T-helper 1 cell treated with Interleukin-12 subunit alpha and Interleukin-12 subunit beta and Interleukin-4 antibody, amounts not matched to agents 30 μg/mL and 1 μg/mL, for 36 hours (primary cell): ENCODE data around the gene STAT4.

Experiments
- H3K27ac Mint-ChIP-seq: one replicate; pipeline ENCODE4 v1.8.0; 2021; ENCODE audit warnings: mild to moderate bottlenecking, mixed read lengths
- H3K27me3 Mint-ChIP-seq: one replicate; pipeline ENCODE4 v1.8.0; 2021; ENCODE audit warnings: low read depth, mixed read lengths
- H3K36me3 Mint-ChIP-seq: one replicate; pipeline ENCODE4 v1.8.0; 2021; ENCODE audit warnings: low read depth, mixed read lengths
- H3K4me1 Mint-ChIP-seq: one replicate; pipeline ENCODE4 v1.8.0; 2021; ENCODE audit warnings: low read depth, mixed read lengths
- H3K4me3 Mint-ChIP-seq: one replicate; pipeline ENCODE4 v1.8.0; 2021; ENCODE audit warnings: mild to moderate bottlenecking, moderate library complexity, mixed read lengths
- H3K9me3 Mint-ChIP-seq: one replicate; pipeline ENCODE4 v1.8.0; 2021; ENCODE audit warnings: mixed read lengths

The STAT4 gene

DNA sequence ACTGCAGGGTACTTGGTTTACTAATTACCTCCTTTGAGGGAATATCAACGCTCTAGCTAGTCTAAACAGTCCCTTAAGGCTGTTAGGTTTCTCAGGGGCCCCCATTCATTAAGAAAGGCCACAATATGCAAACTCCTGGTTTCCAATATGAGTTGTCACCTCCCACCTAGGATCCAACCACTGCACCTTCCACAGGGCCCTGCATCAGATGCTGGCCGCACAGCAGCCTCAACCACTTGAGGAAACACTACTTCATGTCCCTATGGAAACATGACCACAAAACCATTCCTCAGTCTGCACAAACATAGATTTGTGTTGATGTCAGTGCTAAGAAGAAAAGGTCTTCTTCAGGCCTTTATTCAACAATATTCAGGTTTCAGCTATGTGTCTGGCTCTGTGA lies 40.9 kb downstream of the STAT4 start:
- Mint-ChIP-seq H3K9me3 (no peaks in the 10 kb centered on the region), H3K4me1 (peaks cover 38% of the 10 kb centered on the region), H3K4me3 (no peak overlapping the region), H3K27me3 (no peaks in the 10 kb centered on the region), H3K27ac (no peak overlapping the region), H3K36me3 (peaks cover 35% of the 10 kb centered on the region)

DNA sequence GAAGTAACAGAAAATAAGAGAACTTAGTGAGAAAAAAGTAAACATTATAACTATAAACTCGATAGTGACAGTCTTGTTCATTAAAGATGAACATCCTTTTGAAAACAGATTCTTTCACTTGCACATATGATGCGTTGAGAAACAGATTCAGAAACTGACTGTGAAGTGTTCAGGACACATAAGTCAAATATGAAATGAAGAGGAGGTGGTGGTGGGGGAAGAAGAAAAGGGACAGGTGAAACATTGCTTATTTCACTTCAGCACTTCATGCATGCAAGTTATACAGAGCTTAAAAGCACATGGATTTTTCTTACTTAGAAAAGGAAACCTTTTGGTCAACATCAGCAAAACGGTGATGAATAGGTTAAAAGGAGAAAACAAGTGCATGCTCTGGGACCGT lies 42.5 kb downstream of the STAT4 start:
- Mint-ChIP-seq H3K4me3 (no peak overlapping the region), H3K27ac (no peak overlapping the region), H3K36me3 (peaks cover 31% of the 10 kb centered on the region), H3K4me1 (peaks cover 28% of the 10 kb centered on the region), H3K27me3 (no peaks in the 10 kb centered on the region), H3K9me3 (no peaks in the 10 kb centered on the region)

DNA sequence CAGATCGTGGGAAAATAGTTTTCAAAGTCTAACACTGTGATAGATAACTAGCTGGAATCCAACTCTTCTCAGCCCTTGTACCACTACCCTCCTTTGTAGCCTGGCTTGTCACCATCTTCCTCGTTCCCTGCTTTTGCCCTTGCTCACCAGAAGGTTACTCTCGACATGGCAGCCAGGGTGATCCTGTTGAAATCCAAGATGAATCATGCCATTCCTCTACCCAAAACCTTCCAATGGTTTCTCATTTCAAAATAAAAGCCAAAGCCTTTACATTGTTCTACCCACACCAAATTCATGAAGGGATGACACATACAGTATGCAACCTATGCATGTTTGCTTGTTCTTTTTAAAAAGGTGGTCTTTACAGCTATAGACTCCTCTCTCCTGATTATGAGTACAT lies 45.7 kb downstream of the STAT4 start:
- Mint-ChIP-seq H3K36me3 (peaks cover 36% of the 10 kb centered on the region), H3K27ac (no peak overlapping the region), H3K27me3 (no peaks in the 10 kb centered on the region), H3K9me3 (no peaks in the 10 kb centered on the region), H3K4me1 (peaks cover 23% of the 10 kb centered on the region), H3K4me3 (no peak overlapping the region)

DNA sequence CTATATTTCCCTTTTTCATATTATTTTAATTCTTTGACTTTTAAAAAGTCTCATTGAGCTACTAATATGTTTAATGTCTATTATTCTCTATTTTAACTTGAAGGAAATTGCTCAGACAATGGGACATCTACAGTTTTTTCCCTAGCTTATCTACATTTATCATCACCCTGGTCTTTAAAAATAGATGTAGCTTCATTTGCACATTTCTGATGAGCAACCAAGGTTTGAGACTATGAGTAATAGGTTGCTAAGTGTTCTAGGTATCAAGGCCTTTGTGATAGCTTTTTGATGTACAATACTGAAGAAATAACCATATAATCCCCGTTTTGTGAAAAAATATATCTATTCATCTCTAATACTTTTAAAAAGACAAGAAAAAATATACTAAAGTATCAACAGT lies 47.0 kb downstream of the STAT4 start:
- Mint-ChIP-seq H3K27me3 (no peaks in the 10 kb centered on the region), H3K27ac (no peak overlapping the region), H3K4me1 (peaks cover 15% of the 10 kb centered on the region), H3K9me3 (no peaks in the 10 kb centered on the region), H3K4me3 (no peak overlapping the region), H3K36me3 (peaks cover 37% of the 10 kb centered on the region)

DNA sequence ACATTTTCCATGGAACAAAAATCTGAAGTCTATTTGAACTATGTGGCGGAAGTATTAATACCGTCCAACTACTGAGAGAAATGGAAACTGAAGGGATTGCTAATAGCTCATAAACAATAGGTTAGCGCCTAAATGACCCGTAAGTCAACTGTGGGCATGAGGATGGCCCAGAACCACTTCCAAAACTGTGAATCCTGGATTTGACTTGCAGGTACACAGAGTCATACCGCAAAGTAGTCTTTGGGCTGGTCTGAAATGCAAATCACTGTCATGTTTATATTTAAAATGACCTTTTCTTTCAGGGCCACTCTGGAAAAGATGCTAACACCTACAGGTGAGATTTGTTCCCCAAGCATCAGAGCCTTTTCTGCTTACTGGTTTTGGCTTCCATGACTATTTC lies 50.6 kb downstream of the STAT4 start:
- Mint-ChIP-seq H3K27me3 (no peaks in the 10 kb centered on the region), H3K36me3 (peaks cover 45% of the 10 kb centered on the region)

DNA sequence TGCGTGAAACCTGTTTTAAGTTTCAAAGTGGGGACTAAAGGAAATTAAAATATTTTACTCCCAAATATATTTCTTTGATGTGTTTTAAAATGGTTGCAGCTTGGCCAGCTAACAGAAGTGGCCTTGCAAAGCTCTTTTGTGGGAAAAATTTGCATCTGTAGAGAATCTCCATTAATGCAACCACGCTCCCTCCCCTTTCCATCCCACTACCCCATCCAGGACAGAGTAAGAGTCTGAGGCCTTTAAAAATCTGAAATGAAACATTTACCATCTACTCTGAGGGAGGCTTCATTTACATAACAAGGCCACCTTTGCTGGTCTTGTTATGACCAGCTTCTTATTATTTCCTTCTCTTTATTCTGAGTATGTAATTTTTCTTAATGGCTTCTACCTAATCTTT lies 63.5 kb downstream of the STAT4 start:
- H3K27me3 Mint-ChIP-seq = no peaks in the 10 kb centered on the region
- H3K4me1 Mint-ChIP-seq = peaks cover 22% of the 10 kb centered on the region
- peaks cover 24% of the 10 kb centered on the region for H3K9me3 Mint-ChIP-seq
- no peak overlapping the region for H3K27ac Mint-ChIP-seq
- H3K4me3 Mint-ChIP-seq = no peak overlapping the region
- peaks cover 43% of the 10 kb centered on the region for H3K36me3 Mint-ChIP-seq

More for the DNA sequence above, 50.6 kb downstream of the STAT4 start:
- Mint-ChIP-seq H3K9me3 (peaks cover 17% of the 10 kb centered on the region), H3K27ac (no peak overlapping the region), H3K4me1 (peaks cover 21% of the 10 kb centered on the region), H3K4me3 (no peak overlapping the region)

DNA sequence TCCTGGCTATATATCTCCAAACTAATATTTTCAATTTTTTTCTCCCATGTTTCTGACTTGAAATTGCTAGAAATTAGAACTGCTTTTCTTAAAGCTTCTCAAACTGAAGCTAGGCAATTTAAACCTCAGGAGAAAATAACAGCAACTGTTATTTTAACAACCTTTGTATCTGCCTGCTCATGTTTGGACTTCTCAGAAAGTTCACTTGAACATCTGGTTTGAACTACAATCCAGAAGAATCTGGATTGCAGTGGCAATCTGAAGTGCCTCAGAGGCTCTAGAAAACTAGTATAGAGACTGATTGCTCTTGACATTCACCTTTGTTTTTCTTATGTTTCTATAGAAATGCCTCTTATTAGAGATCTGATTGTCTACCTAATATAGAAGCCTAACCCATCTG lies 64.1 kb downstream of the STAT4 start:
- Mint-ChIP-seq H3K9me3 (peaks cover 30% of the 10 kb centered on the region), H3K27me3 (no peaks in the 10 kb centered on the region), H3K27ac (no peak overlapping the region), H3K4me1 (peaks cover 22% of the 10 kb centered on the region), H3K36me3 (peaks cover 49% of the 10 kb centered on the region), H3K4me3 (no peak overlapping the region)

DNA sequence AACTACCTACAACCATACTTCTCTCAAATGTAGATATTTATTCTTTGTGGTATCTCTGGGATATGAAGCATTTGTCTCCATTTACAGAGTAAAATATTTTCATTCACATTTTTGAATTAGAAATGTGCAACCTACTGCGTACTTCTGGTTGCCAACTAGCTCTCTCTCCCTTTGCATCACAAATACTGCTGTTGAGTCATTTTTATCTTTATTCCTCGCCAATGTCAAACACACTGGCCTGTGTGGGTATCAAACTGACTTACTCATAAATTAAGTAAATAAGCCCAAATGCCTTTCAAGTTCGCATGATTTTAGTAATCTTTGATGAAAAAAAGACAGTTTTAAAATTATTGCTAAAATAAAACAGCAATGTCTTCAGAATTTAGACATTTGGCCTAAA lies 67.3 kb downstream of the STAT4 start:
- no peak overlapping the region for H3K27ac Mint-ChIP-seq
- peaks cover 20% of the 10 kb centered on the region for H3K4me1 Mint-ChIP-seq
- peaks cover 59% of the 10 kb centered on the region for H3K36me3 Mint-ChIP-seq
- H3K9me3 Mint-ChIP-seq = peaks cover 39% of the 10 kb centered on the region
- no peaks in the 10 kb centered on the region for H3K27me3 Mint-ChIP-seq
- H3K4me3 Mint-ChIP-seq = no peak overlapping the region

DNA sequence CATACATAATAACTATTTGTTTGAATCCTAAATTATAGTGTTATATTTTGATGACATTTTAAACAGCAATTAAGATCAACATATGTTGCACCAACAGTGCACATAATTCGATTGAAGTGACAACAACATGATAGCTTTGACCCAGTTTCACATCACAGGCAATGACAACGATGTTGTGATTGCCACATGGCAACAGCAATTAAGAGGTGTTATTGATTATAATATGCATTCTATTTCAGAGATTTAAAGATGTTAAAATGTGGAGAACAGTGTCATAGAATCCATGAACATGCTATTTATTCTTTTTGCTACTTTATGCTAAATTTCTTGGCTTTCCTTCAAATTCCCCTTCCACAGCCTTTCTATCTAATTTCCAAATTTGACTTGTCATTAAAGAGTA lies 68.5 kb downstream of the STAT4 start:
- Mint-ChIP-seq H3K4me1 (peaks cover 17% of the 10 kb centered on the region), H3K27ac (no peak overlapping the region), H3K4me3 (no peak overlapping the region), H3K36me3 (peaks cover 53% of the 10 kb centered on the region), H3K9me3 (peaks cover 33% of the 10 kb centered on the region), H3K27me3 (no peaks in the 10 kb centered on the region)

DNA sequence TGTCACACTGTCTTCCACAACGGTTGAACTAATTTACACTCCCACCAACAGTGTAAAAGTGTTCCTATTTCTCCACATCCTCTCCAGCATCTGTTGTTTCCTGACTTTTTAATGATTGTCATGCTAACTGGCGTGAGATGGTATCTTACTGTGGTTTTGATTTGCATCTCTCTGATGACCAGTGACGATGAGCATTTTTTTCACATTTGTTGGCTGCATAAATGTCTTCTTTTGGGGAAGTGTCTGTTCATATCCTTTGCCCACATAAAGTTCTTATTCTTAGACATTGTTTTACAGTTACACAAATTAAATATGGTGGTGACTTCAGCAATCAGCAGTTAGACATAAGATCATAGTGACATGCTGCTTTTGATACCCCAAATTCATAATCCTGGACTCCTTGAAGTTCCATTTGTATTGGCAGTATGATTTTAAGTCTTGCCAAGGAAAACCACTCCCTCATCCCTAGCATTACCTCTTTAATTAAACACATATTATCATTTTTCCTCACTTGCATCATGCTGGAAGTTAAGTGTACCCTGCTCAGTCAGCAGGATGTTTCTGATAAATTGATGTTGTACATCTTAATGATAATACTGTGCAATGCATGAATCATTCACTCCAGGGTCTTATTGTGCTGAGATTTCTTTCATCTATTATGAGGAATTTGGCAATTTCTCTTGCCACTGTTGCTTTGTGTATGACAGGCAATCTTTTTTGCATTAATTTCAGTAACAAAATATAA lies 69.2 kb downstream of the STAT4 start:
- Mint-ChIP-seq H3K4me1 (peaks cover 19% of the 10 kb centered on the region), H3K36me3 (peaks cover 48% of the 10 kb centered on the region), H3K27ac (peak overlapping the region; percentile 7), H3K4me3 (no peak overlapping the region), H3K9me3 (peaks cover 27% of the 10 kb centered on the region), H3K27me3 (no peaks in the 10 kb centered on the region)

DNA sequence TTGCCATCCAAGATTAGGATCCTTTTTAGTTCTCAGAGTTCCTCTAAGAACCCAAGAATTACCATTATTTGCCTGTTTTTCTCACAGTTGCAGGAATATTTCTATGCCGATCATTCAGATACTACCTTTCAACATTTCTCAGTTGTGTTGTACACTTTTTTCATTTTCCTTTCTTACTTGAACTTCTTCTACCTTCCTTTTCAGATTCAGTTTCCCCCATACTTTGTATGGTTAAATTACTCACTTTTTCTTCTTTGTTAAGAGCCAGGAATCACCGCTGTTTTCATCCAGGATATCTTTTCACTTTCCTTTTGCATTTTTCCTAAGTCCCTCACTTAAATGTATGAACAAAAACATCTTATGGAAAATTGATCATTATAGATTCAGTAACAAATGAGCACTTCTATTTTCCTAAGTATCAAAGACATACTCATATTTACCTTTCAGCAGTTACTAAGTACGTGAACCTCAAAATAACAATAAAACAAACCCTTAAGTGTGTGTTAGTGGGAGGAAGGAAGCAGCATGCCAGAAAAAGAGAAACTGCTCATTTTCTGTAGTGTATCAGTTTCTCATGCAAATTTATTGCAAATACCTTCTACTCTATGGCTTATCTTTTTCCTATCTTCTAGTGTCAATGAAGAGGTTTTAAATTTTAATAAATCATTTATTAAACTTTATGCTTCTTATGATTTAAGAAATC lies 72.5 kb downstream of the STAT4 start:
- H3K27me3 Mint-ChIP-seq = no peaks in the 10 kb centered on the region
- peak overlapping the region; percentile 78 for H3K4me3 Mint-ChIP-seq
- peaks cover 50% of the 10 kb centered on the region for H3K36me3 Mint-ChIP-seq
- H3K4me1 Mint-ChIP-seq = peaks cover 28% of the 10 kb centered on the region
- H3K27ac Mint-ChIP-seq = peak overlapping the region; percentile 55
- H3K9me3 Mint-ChIP-seq = peaks cover 21% of the 10 kb centered on the region

DNA sequence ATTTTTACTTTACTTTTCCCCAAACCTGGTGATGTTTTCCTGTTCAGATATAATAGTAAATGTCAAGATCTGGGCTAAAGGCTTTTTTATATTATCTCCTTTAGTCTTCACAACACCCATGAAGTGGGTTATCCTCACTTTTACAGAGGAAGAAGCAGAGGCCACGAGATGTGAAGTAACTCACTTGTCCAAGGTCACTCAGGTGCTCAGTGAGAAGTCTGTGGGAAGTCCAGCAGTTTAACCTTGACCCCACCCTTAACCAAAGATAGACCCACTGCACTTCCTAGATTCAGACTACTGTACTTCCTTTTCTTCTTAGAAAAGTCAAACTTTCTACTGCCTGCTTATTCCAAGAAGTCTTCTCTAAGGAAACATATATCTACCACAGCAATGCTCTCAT lies 80.5 kb downstream of the STAT4 start:
- peaks cover 51% of the 10 kb centered on the region for H3K4me1 Mint-ChIP-seq
- H3K27me3 Mint-ChIP-seq = no peaks in the 10 kb centered on the region
- H3K4me3 Mint-ChIP-seq = peak overlapping the region; percentile 49
- H3K9me3 Mint-ChIP-seq = no peaks in the 10 kb centered on the region
- H3K27ac Mint-ChIP-seq = peak overlapping the region; percentile 78
- H3K36me3 Mint-ChIP-seq = peaks cover 53% of the 10 kb centered on the region

DNA sequence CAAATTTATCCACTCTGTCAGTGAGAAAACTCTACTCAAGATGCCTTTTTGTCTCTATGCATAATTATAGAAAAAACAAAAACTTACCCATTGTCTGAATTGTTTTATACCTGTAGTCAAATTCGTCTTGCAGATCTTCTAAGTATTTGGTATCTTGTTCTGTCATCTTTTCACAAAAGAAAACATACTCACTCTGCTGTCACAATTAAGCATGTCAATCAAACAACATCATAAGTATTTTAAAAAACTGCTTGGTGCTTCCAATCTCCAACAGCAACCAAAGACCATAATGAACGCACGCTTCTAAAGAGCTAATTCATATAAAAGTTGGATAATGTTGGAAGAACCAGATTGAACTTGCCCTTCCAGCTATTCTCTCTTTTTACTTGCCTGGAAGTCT lies 81.2 kb downstream of the STAT4 start:
- Mint-ChIP-seq H3K36me3 (peaks cover 55% of the 10 kb centered on the region), H3K4me3 (peak overlapping the region; percentile 49), H3K4me1 (peaks cover 50% of the 10 kb centered on the region), H3K9me3 (no peaks in the 10 kb centered on the region), H3K27ac (peak overlapping the region; percentile 21), H3K27me3 (no peaks in the 10 kb centered on the region)

DNA sequence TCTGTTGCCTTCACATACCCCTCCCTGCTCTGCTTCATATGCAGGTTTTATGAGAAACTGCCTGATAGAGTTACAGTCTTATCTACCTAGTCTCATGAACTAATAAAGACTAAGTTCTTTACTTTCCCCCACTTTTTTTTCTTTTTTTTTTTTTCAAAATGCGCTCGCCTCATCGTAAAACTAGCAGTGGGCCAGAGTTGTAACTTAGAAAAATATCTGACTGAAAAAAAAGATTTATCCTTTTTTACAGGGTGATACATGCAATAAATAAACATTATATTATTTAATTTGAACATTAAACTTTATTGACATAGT lies 83.9 kb downstream of the STAT4 start:
- Mint-ChIP-seq H3K9me3 (no peaks in the 10 kb centered on the region), H3K4me3 (peak overlapping the region; percentile 83), H3K36me3 (peaks cover 56% of the 10 kb centered on the region), H3K4me1 (peaks cover 67% of the 10 kb centered on the region), H3K27me3 (no peaks in the 10 kb centered on the region), H3K27ac (peak overlapping the region; percentile 82)

DNA sequence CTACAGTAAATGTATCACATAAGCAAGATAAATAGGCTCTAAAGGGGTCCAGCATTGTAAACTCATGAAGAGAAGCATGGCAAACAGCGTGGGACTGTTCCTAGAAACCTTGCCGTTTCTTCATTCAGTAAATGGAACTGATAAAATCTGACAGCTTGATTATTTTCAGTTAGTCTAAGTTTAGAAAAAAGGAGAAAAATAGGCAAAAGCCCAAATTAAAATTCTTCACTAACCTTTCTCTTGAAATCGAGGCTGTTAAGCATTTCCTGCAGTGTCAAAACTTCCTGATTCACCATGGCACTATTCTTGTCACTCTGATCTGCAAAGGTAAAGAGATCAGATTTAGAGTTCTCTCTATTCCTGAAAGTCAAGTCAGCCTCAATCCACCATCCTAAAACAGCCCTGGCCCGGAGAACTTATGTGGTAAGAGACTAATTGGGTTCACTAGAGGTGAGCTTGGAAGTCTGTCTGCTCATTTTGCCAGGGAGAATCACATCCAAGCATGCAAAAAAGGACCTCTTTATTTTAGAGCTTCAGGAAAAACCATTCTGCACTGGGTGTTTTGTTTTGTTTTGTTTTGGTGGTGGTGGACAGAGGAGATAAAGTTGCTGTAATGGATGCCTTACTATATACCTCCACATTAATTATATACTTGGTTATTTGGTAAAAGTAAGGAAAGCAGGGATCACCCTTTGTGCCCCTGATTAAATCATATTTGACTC lies 84.4 kb downstream of the STAT4 start:
- Mint-ChIP-seq H3K36me3 (peaks cover 56% of the 10 kb centered on the region), H3K9me3 (no peaks in the 10 kb centered on the region), H3K27ac (peak overlapping the region; percentile 82), H3K27me3 (no peaks in the 10 kb centered on the region), H3K4me1 (peaks cover 67% of the 10 kb centered on the region), H3K4me3 (peak overlapping the region; percentile 83)
